Kidney (tissue), 14 donors: ENCODE results near the gene SIDT2. TPM values are rescaled to one million over a fixed set of nuclear protein-coding genes. Genes with fewer than 3 reads are reported as not detected.

Experiments used
- DNase-seq, 5 donors: peaks; one replicate each; pipeline ENCODE4 v3.0.0-alpha.2; 2013 to 2020
- FAIRE-seq: peaks from 2 replicates; lab custom pipeline; 2012; peaks lifted over from hg19 to GRCh38; lab: Jason Lieb, UNC
- H3K27ac ChIP-seq, 2 donors: one replicate each; pipeline ENCODE4 v1.7.0; 2013; ENCODE audit warnings: low read depth in 2 of 2, low read length in 2 of 2, inconsistent platforms in 1 of 2
- H3K27me3 ChIP-seq: one replicate; pipeline ENCODE4 v1.7.1; 2013; ENCODE audit warnings: low read length, inconsistent platforms; ENCODE audit not compliant: control insufficient read depth, insufficient read depth
- H3K36me3 ChIP-seq, 3 donors: one replicate each; pipeline versions ENCODE4 v1.7.0 to v1.7.1; 2013; ENCODE audit warnings: low read length in 3 of 3, control low read depth in 1 of 3, inconsistent platforms in 1 of 3; ENCODE audit not compliant: insufficient read depth in 3 of 3, control insufficient read depth in 2 of 3
- H3K4me1 ChIP-seq, 3 donors: one replicate each; pipeline versions ENCODE4 v1.7.0 to v1.7.1; 2013; ENCODE audit warnings: low read length in 3 of 3, inconsistent platforms in 1 of 3, low read depth in 1 of 3; ENCODE audit not compliant: control insufficient read depth in 2 of 3, insufficient read depth in 2 of 3
- H3K4me3 ChIP-seq, 3 donors: one replicate each; pipeline versions ENCODE4 v1.7.0 to v1.8.1; 2013; ENCODE audit warnings: low read length in 3 of 3, control low read depth in 1 of 3, inconsistent platforms in 1 of 3
- H3K9ac ChIP-seq, 3 donors: one replicate each; pipeline versions ENCODE4 v1.7.0 to v1.7.1; 2013; ENCODE audit warnings: low read length in 3 of 3, control low read depth in 1 of 3, inconsistent platforms in 1 of 3
- H3K9me3 ChIP-seq, 3 donors: one replicate each; pipeline versions ENCODE4 v1.7.0 to v1.7.1; 2013; ENCODE audit warnings: low read length in 3 of 3, control low read depth in 1 of 3, inconsistent platforms in 1 of 3; ENCODE audit not compliant: control insufficient read depth in 2 of 3, insufficient read depth in 1 of 3
- CTCF ChIP-seq: IDR thresholded peaks from 3 replicates; pipeline ENCODE4 v1.5.1; 2012; ENCODE audit warnings: mild to moderate bottlenecking, moderate library complexity, borderline replicate concordance; ENCODE audit not compliant: insufficient read depth; ENCODE audit errors: extremely low read depth
- intact Hi-C: fragments of 100-400 bp; cut with DNase I; formaldehyde crosslinking; loops from one replicate; pipeline ENCODE4 v1.11.1; 2022
- polyA plus RNA-seq: library from polyadenylated mRNA; stranded (reverse); fragments of 350-450 nt; fragmentation: Illumina TruSeq; extraction: RNeasy Lipid Tissue Mini Kit (QIAGEN cat#74804); gene quantifications from one replicate; pipeline ENCODE4 v1.2.3, GENCODE V29; 2014; ENCODE audit warnings: low read depth, low replicate concordance; ENCODE audit not compliant: insufficient read depth
- total RNA-seq: library from RNA; stranded (reverse); fragmentation: NEBNext Ultra II Directional; extraction: Animal tissue kit (Norgen Biotek cat#: 25700); gene quantifications from one replicate; pipeline ENCODE4 v1.2.1, GENCODE V29; 2021
- donor health status: control.
- donor health status: control.
- donor health status: control.
- donor health status: control.
- donor health status: control.
- donor health status: DM: yes; HTN: yes; CAD: no.
- donor health status: Normal renal cell carcinoma (clear cell type).

Gene SIDT2
- total and polyA plus RNA-seq, 2 donors from 2014 or later: 16.4 to 37.4 TPM

DNA sequence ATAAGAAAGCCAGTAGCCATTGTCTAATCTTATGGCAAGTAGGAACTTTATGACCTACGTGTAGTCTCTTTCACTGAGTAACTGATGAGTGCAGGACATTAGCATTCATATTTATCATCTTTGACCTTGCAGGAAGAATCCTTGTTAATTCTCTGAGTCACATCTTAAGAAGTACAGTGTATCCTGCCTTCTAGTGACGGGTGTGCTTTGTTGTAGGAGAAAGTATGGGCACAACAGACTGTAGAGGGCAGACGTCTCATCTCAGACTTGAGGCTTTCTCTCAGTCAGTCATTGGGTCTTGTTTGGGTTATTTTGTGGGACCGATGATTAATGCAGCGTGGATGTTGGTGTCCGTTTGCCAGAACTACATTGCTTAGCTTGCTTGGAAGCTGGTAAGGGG, 60.8 kb downstream of the SIDT2 start:
- no peak for FAIRE-seq
- Histone ChIP-seq H3K9me3 (no peaks in the 10 kb centered on the region), H3K4me1 (no peaks in the 10 kb centered on the region), H3K36me3 (peaks cover 0 to 23% (median 10%) of the 10 kb centered on the region in 3 donors), H3K9ac (no peak overlapping the region), H3K27ac (no peak overlapping the region), H3K27me3 (no peaks in the 10 kb centered on the region), H3K4me3 (no peak overlapping the region)
- intact Hi-C loops: no loop called here
- no peak for DNase-seq
- TF ChIP-seq CTCF: no peak

Other genes starting within 250 kb of the SIDT2 start
- 50.7 TPM for gene SIK3, start 80.3 kb upstream of the SIDT2 start, total RNA-seq
- 12.3 TPM for gene SIK3, start 80.3 kb upstream of the SIDT2 start, polyA plus RNA-seq
- 90.2 TPM for gene PAFAH1B2, start 34.5 kb upstream of the SIDT2 start, total RNA-seq
- 29.4 TPM for gene PAFAH1B2, start 34.5 kb upstream of the SIDT2 start, polyA plus RNA-seq
- 846 TPM for gene TAGLN, start 20.6 kb downstream of the SIDT2 start, total RNA-seq
- gene TAGLN, start 20.6 kb downstream of the SIDT2 start, polyA plus RNA-seq: 776 TPM
- 70.2 TPM for gene PCSK7, start 53.3 kb downstream of the SIDT2 start, total RNA-seq
- 14.5 TPM for gene PCSK7, start 53.3 kb downstream of the SIDT2 start, polyA plus RNA-seq
- gene RNF214, start 53.9 kb downstream of the SIDT2 start, total RNA-seq: 24.7 TPM
- gene RNF214, start 53.9 kb downstream of the SIDT2 start, polyA plus RNA-seq: 8.5 TPM
- 8.9 TPM for gene BACE1-AS, start 112.6 kb downstream of the SIDT2 start, total RNA-seq
- 8.0 TPM for gene BACE1-AS, start 112.6 kb downstream of the SIDT2 start, polyA plus RNA-seq
- 24.5 TPM for gene BACE1, start 137.5 kb downstream of the SIDT2 start, total RNA-seq
- gene BACE1, start 137.5 kb downstream of the SIDT2 start, polyA plus RNA-seq: 11.7 TPM
- gene CEP164, start 149.1 kb downstream of the SIDT2 start, total RNA-seq: 30.7 TPM
- gene CEP164, start 149.1 kb downstream of the SIDT2 start, polyA plus RNA-seq: 7.9 TPM